Measurements from ENCODE around the gene SBK1. TPM values are rescaled to one million over a fixed set of nuclear protein-coding genes. Genes with fewer than 3 reads are reported as not detected.
"Not testable (repeated sequence)": the region's sequence is repeated elsewhere in the genome, so short reads cannot be mapped to it uniquely, and the experiment has no call there.

SBK1 gene
- total RNA-seq, 1 donor from 2014 or later: 22.9 TPM

DNA sequence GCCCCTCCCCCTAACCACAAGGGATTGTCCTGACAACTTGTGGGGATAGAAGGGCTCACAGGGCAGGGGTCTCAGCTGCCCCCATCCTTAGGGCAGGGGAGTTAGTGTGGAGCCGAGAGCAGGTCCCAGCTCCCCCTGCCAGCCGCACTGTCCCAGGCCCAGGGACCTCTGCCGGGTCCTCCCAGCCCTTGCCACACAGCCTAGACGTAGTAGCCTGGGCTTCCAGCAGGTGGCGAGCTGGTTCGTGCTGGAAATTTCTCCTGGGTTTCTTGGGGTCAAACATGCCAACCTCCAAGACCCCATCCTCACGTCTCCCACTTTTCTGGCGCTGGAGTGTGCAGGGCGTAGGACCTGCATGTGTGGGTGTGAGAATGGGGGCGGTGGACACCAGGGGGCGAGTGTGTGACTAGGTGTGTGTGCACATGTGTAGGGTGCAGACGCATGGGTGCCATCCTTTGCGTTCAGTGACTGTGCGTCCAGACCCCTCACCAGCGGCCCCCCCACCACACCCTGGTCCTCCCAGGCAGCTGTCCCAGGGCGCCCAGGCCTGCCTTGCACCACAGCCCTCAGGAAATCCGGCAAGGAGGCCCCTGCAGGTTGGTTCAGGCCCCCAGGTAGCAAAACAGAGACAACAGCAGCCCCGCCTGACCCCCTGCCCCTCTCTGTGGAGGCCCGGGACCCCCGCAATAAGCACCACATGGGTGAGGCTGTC is 29.5 kb downstream of the SBK1 start:
- Mint-ChIP-seq H3K4me1 (ENCODE audit: unreplicated experiment) (no peaks in the 10 kb centered on the region), H3K27me3 (ENCODE audit: unreplicated experiment) (peaks cover 3% of the 10 kb centered on the region), H3K9me3 (ENCODE audit: unreplicated experiment) (no peaks in the 10 kb centered on the region), H3K4me3 (ENCODE audit: unreplicated experiment) (no peak overlapping the region), H3K27ac (ENCODE audit: unreplicated experiment) (no peak overlapping the region), H3K36me3 (ENCODE audit: low read depth, unreplicated experiment) (peaks cover 10% of the 10 kb centered on the region)
- peak; percentile 74 for DNase-seq (ENCODE audit: low spot score)
- TF ChIP-seq, protein P1, sequence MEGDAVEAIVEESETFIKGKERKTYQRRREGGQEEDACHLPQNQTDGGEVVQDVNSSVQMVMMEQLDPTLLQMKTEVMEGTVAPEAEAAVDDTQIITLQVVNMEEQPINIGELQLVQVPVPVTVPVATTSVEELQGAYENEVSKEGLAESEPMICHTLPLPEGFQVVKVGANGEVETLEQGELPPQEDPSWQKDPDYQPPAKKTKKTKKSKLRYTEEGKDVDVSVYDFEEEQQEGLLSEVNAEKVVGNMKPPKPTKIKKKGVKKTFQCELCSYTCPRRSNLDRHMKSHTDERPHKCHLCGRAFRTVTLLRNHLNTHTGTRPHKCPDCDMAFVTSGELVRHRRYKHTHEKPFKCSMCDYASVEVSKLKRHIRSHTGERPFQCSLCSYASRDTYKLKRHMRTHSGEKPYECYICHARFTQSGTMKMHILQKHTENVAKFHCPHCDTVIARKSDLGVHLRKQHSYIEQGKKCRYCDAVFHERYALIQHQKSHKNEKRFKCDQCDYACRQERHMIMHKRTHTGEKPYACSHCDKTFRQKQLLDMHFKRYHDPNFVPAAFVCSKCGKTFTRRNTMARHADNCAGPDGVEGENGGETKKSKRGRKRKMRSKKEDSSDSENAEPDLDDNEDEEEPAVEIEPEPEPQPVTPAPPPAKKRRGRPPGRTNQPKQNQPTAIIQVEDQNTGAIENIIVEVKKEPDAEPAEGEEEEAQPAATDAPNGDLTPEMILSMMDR (IDR thresholded peaks at IDR 0.05; ENCODE audit: unreplicated experiment): peak; percentile 74

DNA sequence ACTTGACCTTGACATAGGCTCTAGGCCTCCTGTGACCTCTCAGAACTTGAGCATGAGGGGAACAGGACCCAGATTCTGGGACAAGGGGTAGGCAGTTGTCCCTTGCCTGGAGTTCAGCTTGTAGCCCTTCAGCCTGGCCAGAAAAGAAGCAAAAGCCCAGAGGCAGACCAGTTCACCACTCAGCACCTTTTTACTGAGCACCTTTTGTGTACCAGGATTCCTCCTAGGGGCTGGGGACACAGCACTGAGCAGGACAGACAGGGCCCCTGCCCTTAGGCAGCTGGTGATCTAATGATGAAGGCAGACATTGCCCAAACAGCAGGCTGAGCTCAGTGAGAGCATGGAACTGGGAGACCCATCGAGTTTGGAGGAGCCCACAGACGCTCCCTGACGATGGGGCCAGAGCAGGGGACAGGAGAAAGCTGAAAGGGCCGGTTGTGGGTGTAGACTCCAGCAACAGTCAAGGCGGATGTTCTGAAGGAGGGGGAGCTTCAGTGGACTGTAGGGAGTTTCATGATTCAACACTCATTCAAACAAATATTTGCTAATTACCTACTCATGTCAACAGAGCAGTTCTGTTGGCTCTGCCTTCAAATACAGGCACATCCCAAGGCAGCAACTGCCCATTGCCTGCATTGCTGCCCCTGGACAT is 32.0 kb downstream of the SBK1 start:
- H3K27ac Mint-ChIP-seq (ENCODE audit: unreplicated experiment): no peak overlapping the region
- no peak for DNase-seq (ENCODE audit: low spot score)
- TF ChIP-seq, protein P1 (IDR thresholded peaks at IDR 0.05; ENCODE audit: unreplicated experiment): no peak
- H3K27me3 Mint-ChIP-seq (ENCODE audit: unreplicated experiment): no peaks in the 10 kb centered on the region
- H3K4me3 Mint-ChIP-seq (ENCODE audit: unreplicated experiment): no peak overlapping the region
- H3K36me3 Mint-ChIP-seq (ENCODE audit: low read depth, unreplicated experiment): peaks cover 2% of the 10 kb centered on the region
- no peaks in the 10 kb centered on the region for H3K4me1 Mint-ChIP-seq (ENCODE audit: unreplicated experiment)
- no peaks in the 10 kb centered on the region for H3K9me3 Mint-ChIP-seq (ENCODE audit: unreplicated experiment)

DNA sequence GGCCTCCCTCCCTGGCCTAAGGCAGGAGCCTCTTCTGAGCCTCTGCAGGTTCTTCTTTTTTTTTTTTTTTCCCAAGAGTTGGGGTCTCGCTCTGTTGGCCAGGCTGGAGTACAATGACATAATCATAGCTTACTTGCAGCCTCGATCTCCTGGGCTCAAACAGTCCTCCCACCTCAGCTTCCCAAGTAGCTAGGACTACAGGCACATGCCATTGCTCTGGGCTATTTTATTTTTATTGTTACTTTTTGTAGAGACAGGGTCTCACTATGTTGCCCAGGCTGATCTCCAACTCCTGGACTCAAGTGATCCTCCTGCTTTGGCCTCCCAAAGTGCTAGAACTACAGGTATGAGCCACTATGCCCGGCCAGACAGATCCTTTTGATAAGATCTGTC is 32.6 kb downstream of the SBK1 start:
- H3K27me3 Mint-ChIP-seq (ENCODE audit: unreplicated experiment): no peaks in the 10 kb centered on the region
- no peak for DNase-seq (ENCODE audit: low spot score)
- H3K36me3 Mint-ChIP-seq (ENCODE audit: low read depth, unreplicated experiment): no peaks in the 10 kb centered on the region
- no peak overlapping the region for H3K4me3 Mint-ChIP-seq (ENCODE audit: unreplicated experiment)
- H3K4me1 Mint-ChIP-seq (ENCODE audit: unreplicated experiment): no peaks in the 10 kb centered on the region
- TF ChIP-seq, protein P1 (IDR thresholded peaks at IDR 0.05; ENCODE audit: unreplicated experiment): no peak
- H3K27ac Mint-ChIP-seq (ENCODE audit: unreplicated experiment): no peak overlapping the region
- H3K9me3 Mint-ChIP-seq (ENCODE audit: unreplicated experiment): no peaks in the 10 kb centered on the region

DNA sequence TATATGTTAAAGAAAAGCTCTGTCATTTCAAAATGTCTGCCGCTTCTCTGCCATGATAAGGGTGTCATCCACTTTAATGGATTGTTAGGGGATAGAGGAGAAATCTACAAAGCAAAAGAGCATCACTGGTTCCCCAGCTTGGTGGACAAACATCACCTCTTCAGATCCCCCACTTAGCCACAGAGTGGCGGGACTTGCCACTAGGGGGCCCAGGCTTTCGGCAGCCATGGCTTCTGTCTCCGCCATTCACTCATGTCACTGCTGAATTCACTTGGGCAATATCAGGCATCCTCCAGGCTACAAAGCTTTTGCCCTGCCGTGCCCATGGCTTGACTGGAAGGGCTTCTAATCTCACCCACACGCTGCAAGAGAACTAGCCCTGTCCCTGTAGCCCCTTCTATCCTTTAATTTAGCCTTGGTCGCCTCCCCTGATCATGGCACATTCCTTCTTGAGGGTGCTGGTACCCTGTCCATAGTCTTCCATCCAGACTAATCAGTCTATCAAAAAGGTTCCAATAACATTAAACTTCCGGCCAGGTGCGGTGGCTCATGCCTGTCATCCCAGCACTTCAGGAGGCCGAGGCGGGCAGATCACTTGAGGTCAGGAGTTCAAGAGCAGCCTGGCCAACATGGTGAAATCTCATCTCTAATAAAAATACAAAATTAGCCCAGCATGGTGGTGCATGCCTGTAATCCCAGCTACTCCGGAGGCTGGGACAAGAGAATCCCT is 34.7 kb downstream of the SBK1 start:
- Mint-ChIP-seq H3K9me3 (ENCODE audit: unreplicated experiment) (no peaks in the 10 kb centered on the region), H3K27me3 (ENCODE audit: unreplicated experiment) (no peaks in the 10 kb centered on the region), H3K36me3 (ENCODE audit: low read depth, unreplicated experiment) (no peaks in the 10 kb centered on the region), H3K27ac (ENCODE audit: unreplicated experiment) (no peak overlapping the region), H3K4me1 (ENCODE audit: unreplicated experiment) (no peaks in the 10 kb centered on the region), H3K4me3 (ENCODE audit: unreplicated experiment) (no peak overlapping the region)
- TF ChIP-seq, protein P1 (IDR thresholded peaks at IDR 0.05; ENCODE audit: unreplicated experiment): peak; percentile 71
- peak; percentile 78 for DNase-seq (ENCODE audit: low spot score)

DNA sequence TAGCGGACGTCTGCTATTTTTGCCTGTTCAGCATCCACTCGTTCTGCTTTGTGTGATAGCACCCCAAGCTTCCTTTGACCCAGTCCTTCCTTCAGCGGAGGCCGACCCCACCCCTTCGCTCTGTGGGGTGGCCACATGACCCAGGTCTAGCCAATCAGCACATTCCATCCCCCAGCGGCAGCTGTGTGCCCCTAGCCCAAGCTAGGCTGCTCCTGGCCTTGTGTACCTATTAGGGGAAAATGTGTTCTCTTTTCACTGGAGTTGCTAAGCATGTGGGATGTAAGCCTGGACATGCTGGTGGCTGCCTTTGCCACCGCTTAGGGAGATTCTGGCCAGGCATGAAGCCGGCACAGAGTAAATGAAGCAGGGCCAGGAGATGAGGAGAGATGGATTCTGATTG is 37.9 kb downstream of the SBK1 start:
- not testable (repeated sequence) for H3K27me3 Mint-ChIP-seq (ENCODE audit: unreplicated experiment); H3K9me3 Mint-ChIP-seq (ENCODE audit: unreplicated experiment); H3K4me1 Mint-ChIP-seq (ENCODE audit: unreplicated experiment); H3K27ac Mint-ChIP-seq (ENCODE audit: unreplicated experiment); H3K36me3 Mint-ChIP-seq (ENCODE audit: low read depth, unreplicated experiment); H3K4me3 Mint-ChIP-seq (ENCODE audit: unreplicated experiment); DNase-seq (ENCODE audit: low spot score)

DNA sequence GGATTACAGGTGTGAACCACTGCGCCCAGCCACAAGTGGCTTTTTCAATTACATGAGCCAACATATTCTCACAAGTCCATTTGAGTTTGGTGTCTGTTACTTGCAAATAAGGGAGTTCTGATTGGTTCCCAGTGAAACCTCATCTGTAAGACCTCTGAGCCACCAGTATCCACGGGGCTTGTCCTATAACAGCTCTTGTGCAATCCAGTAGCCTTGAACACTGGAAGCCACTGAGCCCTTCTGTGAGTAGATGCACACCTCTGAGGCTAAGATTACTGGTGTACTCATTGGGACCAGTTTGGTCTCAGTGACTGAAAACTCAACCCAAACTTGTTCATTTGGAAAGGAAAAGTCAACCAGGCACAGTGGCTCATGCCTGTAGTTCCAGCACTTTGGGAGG is 38.7 kb downstream of the SBK1 start:
- H3K27ac Mint-ChIP-seq (ENCODE audit: unreplicated experiment); H3K9me3 Mint-ChIP-seq (ENCODE audit: unreplicated experiment): not testable (repeated sequence)

DNA sequence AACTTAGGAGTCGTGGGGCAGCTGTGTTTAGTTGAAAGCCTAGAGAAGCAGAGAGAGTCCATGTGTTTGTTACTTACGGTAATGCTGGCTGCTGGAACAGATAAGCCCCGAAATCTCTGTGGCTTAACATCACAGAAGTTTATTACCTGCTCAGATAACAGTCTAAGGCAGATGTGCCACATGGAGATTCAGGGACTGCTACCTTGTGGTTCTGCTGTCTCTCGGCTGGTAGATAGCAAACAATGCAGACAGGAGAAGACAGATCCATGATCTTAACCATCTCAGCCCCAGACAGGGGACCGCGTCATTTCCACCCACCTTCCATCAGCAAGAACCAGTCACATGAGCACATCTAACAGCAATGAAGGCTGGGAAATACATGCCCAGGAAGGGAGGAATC is 40.3 kb downstream of the SBK1 start:
- H3K4me1 Mint-ChIP-seq (ENCODE audit: unreplicated experiment); DNase-seq (ENCODE audit: low spot score); H3K9me3 Mint-ChIP-seq (ENCODE audit: unreplicated experiment); H3K27ac Mint-ChIP-seq (ENCODE audit: unreplicated experiment); H3K27me3 Mint-ChIP-seq (ENCODE audit: unreplicated experiment); H3K4me3 Mint-ChIP-seq (ENCODE audit: unreplicated experiment); H3K36me3 Mint-ChIP-seq (ENCODE audit: low read depth, unreplicated experiment): not testable (repeated sequence)

More for the DNA sequence above, 38.7 kb downstream of the SBK1 start:
- not testable (repeated sequence) for H3K4me3 Mint-ChIP-seq (ENCODE audit: unreplicated experiment); H3K27me3 Mint-ChIP-seq (ENCODE audit: unreplicated experiment); DNase-seq (ENCODE audit: low spot score); H3K36me3 Mint-ChIP-seq (ENCODE audit: low read depth, unreplicated experiment); H3K4me1 Mint-ChIP-seq (ENCODE audit: unreplicated experiment)

- H3K9me3 Mint-ChIP-seq (ENCODE audit: unreplicated experiment); H3K27me3 Mint-ChIP-seq (ENCODE audit: unreplicated experiment); H3K27ac Mint-ChIP-seq (ENCODE audit: unreplicated experiment); H3K4me1 Mint-ChIP-seq (ENCODE audit: unreplicated experiment); DNase-seq (ENCODE audit: low spot score); H3K36me3 Mint-ChIP-seq (ENCODE audit: low read depth, unreplicated experiment); H3K4me3 Mint-ChIP-seq (ENCODE audit: unreplicated experiment): not testable (repeated sequence)
Observed at GRCh38 chr16:28335678-28336077, 43.4 kb downstream of the SBK1 start.

Data from endothelial cell (in vitro differentiated cells).